HG03571 (cell line): ENCODE results near the gene PNMA8A.
"Not testable (repeated sequence)": the region's sequence is repeated elsewhere in the genome, so short reads cannot be mapped to it uniquely, and the experiment has no call there.

Experiments used
- ATAC-seq: cut with Tn5 transposase; IDR thresholded peaks from one replicate; pipeline ENCODE4 v1.9.1; 2021; ENCODE audit not compliant: unreplicated experiment

The PNMA8A gene

GRCh38 chr19:46433470-46433869, 37.9 kb downstream of the PNMA8A start:
- ATAC-seq: not testable (repeated sequence)

DNA sequence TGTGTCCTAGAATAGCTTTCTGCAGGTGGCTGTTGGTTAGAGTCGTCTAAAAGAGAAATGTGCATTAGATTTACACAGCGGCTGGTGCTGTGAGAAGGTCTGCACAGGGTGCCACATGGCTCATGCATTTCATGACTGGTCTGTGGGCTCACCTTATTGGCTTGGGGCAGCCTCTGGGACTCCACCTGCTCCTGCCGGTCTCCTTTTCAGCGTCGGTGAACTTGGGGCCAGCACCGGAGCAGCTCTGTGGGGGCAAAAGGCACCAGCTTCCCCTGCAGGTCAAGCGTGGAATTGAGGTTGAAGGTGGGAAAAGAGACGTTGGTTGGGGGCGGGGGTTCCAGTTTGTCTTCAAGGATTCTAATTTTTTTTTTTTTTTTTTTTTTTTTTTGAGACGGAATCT, 39.5 kb downstream of the PNMA8A start:
- ATAC-seq: no peak

DNA sequence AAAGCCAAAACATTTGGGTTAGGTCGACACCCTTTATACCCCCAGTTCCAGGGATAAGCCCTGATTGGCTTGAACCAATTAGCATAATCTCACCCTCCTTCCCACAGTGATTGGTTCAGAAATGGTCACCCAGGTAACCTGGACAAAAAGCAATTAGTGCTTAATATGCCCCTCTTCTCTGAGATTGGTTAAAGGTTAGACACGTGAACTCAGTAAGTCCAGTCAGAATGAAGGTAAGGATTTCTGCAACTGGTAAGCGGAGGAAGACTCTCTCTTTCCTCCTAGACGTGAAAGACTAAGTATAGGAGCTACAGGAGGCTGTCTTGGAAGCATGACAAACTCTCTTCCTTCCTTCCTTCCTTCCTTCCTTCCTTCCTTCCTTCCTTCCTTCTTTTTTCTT, 41.4 kb downstream of the PNMA8A start:
- no peak for ATAC-seq

DNA sequence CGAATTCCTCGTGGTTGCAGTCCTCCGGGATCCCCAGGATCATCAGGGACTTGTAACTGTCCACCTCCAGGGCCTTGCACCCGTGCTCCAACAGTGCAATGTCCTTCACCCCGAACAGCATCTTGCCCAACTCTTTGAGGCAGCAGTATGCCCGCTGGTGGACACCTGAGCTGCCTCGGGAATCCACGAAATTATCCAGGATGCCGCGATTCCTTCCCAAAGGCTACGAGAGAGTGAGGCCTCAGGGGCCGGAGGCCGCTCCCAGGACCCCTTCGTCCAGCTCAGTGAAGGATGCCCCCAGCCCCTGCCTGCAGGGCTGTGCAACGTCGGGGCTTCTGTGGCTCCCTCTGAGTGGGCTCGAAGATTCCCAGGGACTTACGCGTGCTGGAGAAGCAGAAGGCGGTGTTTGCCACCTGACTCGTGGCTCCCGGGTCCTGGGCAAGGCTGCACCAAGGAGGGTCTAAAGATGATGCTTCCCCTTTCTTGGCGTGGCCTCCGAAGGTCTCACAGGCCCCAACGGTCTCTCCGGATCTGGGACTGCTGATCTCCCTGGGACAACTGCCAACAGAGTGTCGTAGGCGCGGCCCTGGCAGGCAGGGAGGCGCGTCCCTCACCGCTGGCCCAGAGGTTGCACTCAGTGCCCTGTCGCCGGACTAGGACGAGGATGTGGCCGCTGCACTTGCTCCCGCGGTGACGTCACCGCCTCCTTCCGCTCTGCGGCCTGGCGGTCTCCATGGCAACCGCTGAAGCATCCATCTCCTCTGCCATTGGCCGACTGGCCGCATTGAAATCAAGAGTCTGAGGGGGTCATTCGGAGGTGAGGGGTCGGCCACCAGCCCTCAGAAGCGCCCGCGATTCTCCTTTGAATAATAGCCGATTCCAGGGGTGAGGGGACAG, 42.9 kb downstream of the PNMA8A start, which contains the start of gene PNMA8C:
Gene PNMA8C, minus strand, starts transcription at position 698 of the 897 bp plus-strand sequence. Its CDS starts 577 bp downstream, at position 121.
- no peak for ATAC-seq

- no peak for ATAC-seq
Observed at GRCh38 chr19:46427518-46428045, 43.8 kb downstream of the PNMA8A start.

GRCh38 chr19:46426506-46427162, 44.7 kb downstream of the PNMA8A start:
- no peak for ATAC-seq

DNA sequence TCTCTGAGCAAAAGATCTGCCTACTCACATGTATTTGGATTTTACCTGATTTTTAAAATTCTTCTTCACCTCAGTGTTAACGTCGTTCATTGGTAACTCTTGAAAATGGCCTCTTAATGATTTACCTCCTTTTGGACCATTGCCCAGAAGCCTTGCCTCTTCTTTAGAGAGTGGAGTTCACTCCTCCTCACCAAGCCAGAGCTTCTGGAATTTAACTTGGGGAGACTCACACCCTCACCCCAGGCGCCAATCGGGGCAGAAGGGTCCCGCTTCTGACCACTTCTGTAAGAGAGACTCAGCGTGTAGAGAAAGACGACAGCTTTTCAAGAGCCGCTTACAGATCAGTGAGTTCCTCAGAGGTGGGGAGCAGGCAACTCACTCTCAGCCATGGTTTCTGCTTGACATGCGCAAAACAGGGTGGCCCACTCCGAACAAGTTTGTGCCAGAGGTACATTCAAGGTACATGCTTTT, 45.3 kb downstream of the PNMA8A start:
- no peak for ATAC-seq

DNA sequence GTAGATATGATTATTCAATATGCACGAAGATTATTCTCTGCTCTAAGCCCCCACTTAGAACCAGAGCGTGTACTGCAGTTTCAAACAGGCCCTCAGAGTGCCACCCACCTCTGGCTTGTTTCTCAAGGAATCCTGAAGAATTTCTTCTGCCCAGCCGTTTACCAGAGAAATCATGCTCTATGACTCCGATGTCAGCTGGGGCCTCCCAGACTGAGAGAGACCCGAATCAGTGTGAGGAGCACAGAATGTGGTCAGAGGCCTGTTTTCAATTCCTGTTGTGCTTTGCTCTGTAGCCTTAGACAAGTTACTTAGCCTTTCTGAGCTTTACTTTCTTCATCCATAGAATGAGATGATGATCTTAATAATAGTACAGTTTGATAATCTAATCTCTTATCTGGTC, 48.2 kb downstream of the PNMA8A start:
- ATAC-seq: no peak

DNA sequence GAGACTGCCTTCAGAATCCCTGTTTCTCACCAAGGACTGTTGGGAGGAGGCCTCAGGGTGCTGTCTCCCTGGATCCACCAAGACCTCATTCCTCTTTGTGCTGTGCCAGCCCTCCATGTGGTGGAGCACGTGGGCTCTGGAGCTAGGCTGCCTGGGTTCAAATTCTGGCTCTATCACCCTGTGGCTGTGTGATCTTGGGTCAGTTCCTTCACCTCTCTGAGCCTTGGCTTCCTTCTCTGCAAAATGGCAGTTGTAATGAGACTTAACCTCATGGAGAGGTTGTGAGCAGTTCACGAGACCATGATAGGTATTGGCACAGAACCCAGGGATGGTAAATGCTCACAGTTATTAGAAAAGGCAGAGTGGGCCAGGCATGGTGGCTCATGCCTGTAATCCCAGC, 49.0 kb downstream of the PNMA8A start:
- ATAC-seq: no peak

DNA sequence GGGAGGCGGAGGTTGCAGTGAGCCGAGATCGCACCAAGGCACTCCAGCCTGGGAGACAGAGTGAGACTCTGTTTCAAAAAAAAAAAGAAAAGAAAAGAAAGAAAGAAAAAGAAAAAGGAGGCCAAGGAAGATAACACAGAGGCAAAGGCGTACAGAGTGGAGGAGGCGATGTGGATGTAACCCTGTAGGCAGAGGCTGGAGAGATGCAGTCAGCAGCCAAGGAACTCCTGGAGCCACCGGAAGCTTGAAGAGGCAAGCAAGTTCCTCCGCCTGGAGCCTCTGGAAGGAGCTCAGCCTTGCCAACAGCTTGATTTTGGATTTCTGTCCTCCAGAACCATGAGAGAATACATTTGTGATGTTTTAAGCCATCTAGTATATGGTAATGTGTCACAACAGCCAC, 51.3 kb downstream of the PNMA8A start:
- ATAC-seq: no peak
